Stomach (tissue), 4 donors: ENCODE measurements around the gene MUSK.

Experiments
- EP300 ChIP-seq: sonication (generic); formaldehyde crosslinking; IDR thresholded peaks from one replicate; pipeline ENCODE4 v1.6.1; 2017; ENCODE audit warnings: antibody characterized with exemption
- POLR2AphosphoS5 ChIP-seq, 3 donors: sonication (generic); formaldehyde crosslinking; IDR thresholded peaks; one replicate each; pipeline ENCODE4 v1.6.1; 2016; ENCODE audit warnings: antibody characterized with exemption in 3 of 3

DNA sequence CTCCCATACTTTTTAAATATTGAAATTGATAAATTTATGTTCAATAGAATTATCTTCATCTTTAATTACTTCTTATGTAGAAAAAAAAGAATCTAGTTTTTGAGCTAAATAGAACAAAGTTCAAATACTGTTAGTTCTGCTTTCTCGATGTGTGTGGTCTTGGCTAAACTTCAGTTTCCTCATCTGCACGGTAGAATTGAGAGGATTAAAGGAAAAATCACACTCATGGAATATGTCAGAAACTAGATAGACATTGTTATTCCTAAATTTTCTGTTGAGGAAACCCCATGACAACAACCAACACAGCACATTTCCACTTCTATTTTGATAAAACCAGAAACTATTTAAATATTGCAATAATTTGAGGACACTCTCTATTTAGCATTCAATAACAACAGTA lies 100.3 kb downstream of the MUSK start:
- TF ChIP-seq POLR2AphosphoS5 (IDR thresholded peaks at IDR 0.05) (no peak), EP300 (no peak)
